HG03354 (cell line): ENCODE measurements around the gene TMEM219.
"Not testable (repeated sequence)": the region's sequence is repeated elsewhere in the genome, so short reads cannot be mapped to it uniquely, and the experiment has no call there.

Experiments
- ATAC-seq: cut with Tn5 transposase; IDR thresholded peaks from one replicate; pipeline ENCODE4 v1.9.1; 2021; ENCODE audit warnings: mild to moderate bottlenecking; ENCODE audit not compliant: unreplicated experiment, poor library complexity, severe bottlenecking

The TMEM219 gene

DNA sequence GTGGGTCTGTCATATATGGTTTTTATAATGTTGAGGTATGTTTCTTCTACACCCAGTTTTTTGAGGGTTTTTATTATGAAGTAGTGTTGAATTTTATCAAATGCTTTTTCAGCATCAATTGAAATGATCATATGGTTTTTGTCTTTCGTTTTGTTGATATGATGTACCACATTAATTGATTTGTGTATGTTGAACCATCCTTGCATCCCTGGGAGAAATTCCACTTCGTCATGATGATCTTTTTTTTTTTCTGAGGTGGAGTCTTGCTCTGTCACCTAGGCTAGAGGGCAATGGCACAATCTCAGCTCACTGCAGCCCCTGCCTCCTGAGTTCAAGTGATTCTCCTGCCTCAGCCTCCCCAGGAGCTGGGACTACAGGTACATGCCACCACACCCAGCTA is 14.0 kb upstream of the TMEM219 start:
- ATAC-seq: no peak

DNA sequence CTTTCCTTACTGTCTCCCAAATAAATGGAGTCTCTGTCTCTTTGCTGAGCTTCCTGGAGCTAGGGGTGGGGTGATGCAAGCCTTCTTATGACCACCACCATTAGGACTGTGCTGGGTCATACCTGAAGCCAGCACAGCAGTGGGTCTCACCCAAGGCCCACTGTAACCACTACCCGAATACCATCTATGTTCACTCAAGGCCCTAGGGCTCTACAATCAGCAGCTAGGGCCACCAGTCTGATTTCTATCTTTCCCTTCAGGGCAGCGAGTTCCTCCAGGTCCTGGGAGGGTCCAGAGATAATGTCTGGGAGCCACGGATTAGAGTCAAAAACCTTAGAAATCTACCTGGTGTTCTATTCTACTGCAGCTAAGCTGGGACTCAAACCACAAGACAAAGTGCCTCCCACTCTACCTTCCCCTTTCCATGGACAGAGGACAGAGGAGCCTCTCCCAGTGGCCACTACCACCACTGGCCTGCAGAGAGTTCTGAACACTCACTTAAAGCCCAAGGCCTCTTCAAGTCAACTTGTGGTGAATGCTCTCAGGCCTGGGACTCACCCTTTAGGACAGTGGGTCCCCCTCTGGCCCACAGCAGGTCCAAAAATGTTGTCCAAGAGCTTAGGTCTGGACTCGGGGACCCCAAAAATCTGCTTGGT is 10.9 kb upstream of the TMEM219 start:
- no peak for ATAC-seq

DNA sequence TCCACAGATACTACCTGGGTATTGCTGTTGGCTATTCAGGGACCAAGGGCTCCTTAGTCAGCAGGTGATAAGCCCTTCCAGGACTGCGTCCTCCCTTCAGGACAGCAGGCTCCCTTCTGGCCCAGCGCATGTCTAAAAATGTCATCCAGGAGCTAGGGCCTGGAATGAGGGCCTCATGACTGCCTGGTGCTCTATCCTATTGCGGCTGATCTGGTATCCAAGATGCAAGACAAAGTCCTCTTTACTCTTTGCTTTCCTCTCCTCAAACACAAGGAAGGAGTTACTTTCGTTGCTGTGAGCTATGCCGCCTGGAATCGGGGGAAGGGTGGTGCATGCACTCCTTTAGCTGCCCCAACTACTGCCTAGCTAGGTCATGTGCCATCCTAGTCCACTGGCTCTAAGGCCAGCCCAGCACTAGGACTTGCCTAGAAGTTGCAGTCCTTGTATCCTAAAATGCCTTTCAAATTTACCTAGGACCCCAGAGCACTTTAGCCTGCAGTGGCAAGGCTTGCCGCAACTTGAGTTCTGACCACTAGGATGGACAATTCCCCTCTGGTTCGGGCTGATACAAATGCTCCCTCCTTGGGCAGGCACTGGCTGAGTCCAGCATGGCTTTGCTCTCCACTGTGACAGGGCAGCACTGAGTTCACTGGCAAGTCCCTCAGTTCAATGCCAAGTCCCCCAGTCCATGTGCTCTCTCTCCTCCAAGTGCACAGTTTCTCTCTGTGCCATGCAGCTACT is 10.1 kb upstream of the TMEM219 start:
- ATAC-seq: no peak

DNA sequence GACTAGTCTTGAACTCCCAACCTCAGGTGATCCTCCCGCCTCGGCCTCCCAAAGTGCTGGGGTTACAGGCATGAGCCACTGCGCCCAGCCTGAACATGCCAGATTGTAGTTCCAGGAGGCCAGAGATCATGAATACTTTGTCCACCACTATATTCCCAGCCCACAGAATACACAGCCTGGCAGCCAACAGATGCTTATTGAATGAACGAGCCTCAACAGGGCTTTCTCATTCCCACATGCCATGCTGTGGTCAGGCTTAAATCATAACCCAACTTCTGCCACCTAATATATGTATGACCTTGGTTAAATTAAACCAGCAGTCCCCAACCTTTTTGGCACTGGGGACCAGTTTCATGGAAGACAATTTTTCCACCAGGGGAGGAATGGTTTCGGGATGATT is 3.1 kb upstream of the TMEM219 start:
- ATAC-seq: no peak

DNA sequence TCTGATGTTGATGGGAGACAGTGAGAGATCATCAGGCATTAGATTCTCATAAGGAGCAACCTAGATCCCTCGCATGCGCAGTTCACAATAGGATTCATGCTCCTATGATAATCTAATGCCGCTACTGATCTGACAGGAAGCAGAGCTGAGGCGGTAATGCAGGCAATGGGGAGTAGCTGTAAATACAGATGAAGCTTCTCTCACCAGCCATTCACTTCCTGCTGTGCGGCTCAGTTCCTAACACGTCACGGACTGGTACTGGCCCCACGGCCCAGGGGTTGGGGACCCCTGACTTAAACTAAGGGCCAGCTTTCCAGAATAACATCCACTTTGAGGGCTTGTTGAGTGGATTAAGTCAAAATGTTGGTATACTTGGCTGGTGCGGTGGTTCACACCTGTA is 2.6 kb upstream of the TMEM219 start:
- ATAC-seq: no peak

DNA sequence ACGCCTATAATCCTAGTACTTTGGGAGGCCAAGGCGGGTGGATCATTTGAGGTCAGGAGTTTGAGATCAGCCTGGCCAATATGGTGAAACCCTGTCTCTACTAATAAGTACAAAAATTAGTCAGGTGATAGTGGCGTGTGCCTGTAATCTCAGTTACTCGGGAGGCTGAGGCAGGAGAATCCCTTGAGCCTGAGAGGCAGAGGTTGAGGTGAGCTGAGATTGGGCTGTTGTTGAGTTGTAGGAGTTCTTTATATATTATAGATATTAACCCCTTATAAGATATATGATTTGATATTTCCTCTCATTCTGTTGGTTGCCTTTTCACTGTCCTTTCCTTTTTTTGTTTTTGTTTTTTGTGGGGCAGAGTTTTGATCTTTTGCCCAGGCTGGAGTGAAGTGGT is 2.1 kb upstream of the TMEM219 start:
- ATAC-seq: not testable (repeated sequence)

DNA sequence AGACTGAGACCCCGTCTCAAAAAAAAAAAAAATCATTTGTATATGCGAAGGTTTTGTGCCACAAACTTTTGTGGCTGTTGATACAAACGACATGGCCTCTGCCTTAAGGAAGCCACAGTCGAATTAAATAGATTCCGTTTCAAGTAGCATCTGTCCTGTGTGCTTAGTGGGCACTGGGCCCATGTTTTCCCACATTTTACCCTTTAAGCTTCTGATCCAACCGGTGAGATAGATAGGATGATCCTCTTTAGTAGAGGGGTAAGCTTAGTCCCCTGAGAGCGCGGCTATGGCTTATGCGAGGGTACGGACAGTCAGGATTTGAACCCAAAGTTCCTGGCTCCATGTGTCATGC is 776 bp upstream of the TMEM219 start:
- ATAC-seq: no peak

DNA sequence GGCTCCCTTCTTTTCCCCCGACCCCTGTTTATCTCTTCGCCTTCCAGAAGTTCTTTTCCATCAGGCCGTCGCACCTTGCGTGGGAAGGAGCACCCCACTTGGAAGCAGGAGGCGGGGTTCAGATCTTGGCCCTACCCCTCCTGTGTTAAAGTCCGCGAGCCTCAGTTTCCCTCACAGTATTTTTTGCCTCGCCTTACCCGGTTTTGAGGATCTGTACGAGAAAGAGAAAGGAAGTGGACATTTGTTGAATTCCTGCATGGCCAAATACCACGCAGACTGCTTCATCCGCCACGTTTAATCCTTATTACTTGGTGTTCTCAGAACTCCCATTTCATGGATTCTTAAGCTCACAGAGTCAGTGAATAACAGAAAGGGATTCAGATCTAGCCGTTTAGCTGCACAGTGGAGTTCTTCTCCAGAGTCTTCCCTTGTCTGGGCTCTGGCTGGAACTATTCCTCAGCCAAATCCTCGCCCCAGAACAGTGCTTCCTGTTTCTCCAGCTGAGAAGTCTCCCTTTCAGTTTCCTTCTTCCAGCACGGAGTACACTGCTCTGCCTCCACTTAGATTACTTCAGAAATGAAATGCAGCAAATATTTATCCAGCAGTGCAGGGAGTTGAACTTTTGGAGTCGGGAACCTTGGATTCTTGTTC is 590 bp downstream of the TMEM219 start:
- no peak for ATAC-seq

DNA sequence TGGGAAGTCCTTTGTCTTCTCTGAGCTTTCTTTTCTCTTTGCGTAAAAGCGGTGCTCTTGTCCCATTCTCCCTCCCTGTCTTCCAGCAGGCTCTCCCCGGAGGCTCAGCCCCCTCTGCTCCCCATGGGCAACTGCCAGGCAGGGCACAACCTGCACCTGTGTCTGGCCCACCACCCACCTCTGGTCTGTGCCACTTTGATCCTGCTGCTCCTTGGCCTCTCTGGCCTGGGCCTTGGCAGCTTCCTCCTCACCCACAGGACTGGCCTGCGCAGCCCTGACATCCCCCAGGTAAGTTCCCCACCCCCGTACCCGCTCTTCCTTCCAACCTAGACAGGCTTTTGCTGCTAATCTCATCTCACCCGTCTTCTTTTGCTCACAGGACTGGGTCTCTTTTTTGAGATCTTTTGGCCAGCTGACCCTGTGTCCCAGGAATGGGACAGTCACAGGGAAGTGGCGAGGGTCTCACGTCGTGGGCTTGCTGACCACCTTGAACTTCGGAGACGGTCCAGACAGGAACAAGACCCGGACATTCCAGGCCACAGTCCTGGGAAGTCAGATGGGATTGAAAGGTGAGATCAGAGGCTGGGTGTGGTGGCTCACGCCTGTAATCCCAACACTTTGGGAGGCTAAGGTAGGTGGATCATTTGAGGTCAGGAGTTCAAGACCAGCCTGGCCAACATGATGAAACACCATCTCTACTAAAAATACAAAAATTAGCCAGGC is 1.3 kb downstream of the TMEM219 start:
- ATAC-seq: no peak

DNA sequence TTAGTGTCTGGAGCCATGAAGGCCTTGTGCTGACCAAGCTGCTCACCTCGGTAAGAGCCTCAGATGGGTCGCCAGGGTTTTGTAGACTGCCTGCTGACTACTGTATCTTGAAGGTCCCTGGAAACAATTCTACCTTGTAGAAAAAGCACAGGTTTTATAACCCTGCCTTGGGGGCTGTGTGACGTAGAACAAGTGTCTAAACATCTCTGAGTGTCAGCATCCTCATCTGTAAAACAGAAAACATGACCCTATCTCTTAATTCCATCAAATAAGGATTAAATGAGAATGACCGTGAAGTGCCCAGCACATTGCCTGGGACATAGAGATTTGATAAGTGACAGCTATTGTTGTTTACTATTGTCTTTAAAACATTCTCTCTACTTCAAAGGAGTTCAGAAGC is 6.3 kb downstream of the TMEM219 start:
- no peak for ATAC-seq

DNA sequence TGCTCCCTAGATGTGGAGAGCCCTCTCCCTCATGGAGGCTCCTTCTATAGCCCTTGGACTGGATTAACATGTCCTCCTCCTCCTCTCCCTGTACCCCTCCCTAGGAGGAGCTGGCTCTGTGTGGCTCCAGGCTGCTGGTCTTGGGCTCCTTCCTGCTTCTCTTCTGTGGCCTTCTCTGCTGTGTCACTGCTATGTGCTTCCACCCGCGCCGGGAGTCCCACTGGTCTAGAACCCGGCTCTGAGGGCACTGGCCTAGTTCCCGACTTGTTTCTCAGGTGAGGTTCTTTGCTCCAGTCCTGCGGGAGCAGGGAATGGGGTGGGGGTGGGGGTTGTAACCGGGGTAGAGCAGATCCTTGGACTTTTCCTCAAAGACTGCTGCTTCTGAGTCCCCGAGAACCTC is 9.4 kb downstream of the TMEM219 start:
- no peak for ATAC-seq

DNA sequence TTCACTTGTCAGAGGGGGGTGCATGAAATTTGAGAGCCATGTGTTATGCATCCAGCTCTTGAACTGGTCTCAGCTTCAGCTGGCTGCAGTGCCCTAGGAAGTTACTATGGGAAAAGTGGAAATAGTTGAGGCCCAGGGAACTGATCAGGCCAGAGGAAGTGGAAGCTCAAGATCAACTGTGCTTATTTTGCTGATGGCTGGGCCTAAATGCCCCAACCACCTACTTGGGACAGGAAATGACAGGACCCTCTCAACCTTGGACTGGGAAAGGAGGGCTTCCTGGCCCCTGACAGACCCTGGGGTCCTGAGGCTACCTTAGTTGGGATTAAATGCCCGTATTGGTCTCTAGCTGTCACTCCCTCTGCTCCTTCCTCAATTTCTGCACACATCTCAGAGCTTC is 10.6 kb downstream of the TMEM219 start:
- no peak for ATAC-seq

DNA sequence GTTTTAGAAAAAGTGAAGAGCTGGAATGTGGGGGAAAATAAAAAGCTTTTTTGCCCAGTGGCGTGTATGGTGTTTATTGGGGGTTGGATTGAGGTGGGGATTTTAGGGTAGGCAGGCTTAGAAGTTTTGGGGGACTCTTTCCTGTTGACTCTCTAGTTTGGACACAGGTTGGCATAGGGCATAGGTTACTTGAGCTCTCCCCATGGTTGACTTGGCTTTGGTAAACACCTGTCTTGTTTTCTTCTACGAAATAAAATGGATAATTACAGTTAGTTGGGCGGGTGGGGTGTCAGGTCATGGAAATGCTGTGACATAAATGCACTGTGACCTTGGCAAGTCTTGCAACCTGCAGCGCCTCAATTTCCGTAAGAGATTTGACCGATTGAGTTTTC is 11.1 kb downstream of the TMEM219 start:
- no peak for ATAC-seq

DNA sequence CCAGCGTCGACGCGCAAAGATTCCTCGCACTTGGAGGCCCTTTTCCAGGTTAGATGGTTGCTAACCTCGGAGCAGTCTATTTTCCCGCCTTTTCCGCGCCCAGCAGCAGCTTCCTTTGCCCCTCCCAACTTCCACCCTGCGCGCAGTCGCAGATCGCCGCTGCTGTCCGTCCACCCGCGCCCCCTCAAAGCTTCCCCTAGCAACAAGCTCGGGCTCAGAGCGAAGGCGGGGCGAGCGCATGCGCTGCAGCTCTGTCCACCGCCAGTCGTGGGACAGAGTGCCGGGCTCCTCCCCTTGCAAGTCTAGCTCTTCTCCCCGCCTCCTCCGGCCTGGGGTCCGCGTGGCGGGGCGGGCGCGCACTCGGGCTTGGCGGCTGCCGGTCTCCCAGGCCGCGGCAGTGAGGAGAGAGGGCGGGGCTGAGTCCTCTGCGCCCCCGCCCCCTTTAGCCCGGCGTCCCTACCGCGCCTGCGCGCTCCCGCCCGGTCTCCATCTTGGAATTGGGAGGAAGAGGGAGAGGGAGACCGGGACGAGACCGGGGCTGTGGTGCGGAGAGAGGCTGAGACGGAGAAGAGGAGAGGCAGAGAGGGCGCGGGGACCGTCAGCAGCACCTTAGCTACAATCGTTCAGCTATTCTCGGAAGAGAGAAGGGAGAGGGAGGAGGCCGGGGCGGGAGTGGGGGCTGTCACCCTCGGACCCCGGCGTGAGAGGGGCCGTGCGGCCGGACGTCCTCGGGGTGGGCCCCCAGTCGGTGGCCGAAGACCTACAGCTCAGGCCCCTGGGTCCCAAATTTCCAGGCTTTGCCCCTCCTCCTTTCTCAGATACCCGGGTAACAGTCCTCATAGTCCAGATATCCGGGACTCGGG is 11.7 kb downstream of the TMEM219 start, which contains the start of gene TAOK2:
Gene TAOK2 (plus strand): TSS at position 485 of the 863 bp plus-strand sequence. CDS start 3,905 bp downstream, outside the sequence.
- peak; percentile 93 for ATAC-seq

DNA sequence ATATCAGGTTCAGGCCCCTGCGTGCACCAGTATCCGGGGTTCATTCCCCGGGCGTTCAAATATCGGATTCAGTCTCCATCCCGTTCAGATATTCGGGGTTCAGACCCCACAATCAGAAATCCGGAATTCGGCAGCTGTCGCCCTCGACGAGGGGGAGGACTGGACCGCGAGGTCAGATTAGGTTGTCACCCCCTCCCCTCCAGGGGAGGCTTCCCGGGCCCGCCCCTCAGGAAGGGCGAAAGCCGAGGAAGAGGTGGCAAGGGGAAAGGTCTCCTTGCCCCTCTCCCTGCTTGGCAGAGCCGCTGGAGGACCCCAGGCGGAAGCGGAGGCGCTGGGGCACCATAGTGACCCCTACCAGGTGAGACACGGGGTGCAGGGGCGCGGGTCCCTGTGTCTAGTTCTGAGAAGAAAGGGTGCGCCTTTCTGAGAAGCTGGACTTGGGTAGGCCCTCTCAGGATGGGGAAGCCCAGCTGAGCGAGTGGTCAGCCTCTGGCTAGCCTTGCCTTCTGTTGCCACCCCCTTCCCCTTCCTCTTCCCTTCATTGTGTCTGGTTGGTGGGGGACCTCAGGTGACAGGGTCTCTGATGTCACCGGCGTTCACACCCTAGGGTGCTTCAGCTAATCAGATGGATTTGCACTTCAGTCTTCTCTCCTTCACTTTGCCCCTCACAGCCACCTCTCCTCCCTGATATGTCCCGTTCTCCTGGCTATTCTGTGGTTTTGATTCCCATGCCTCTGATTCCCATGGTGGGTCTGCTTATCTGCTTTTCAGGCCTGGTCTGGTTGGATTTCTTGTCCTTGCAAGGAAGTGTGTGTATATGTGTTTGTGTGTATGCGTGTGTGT is 12.6 kb downstream of the TMEM219 start:
- ATAC-seq: no peak

DNA sequence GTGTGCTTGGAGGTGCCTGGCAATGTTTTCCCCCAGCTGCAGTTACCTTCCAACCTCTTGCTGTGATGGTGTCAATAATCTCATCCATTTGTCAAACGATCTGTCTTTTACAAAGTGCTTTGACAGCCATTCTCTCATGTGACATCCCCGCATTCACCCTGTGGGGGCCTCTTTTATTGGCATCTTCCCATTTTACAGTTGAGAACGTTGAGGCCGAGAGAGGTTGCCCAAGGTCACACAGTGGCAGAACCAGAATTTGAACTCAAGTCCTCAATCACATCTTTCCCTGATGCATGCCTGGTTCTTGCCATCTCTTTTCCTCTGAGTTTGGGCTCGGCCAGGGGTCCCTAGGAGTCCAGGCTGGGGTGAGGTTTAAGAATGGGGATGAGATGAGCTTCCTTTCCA is 13.3 kb downstream of the TMEM219 start:
- ATAC-seq: no peak

DNA sequence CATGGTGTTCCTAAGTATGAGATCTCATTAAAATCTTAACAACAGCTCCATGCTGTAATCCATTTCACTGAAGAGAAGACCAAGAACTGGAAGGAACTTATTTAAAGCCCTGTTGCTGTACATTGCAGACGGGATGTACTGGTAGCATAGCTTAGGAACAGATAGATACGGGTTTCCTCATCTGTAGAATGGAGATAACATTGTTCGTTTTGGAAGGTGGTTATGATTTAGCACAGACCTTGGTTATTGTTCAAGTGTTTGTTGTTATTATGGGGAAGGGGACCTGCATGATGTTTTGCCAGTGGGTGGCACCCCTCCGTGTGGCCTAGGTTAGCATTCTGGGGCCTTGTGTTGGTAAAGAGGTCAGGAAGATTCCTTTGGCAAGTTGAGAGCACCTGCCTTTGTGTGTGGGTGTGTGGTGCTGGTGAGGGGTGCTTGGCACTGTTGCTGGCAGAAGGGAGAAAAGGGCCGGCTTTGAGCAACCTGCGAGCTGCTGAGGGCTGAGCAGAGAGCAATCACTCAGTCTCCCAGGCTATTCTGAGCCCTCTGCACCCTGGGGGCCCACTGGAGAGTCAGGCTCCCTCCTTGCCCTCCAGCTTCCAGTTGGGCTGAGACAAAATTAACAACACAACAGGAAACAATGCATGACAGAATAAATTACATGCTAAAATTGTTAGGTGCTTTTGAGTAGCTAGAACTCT is 14.1 kb downstream of the TMEM219 start:
- no peak for ATAC-seq
